PC-9 (cell line): Measurements from ENCODE around the gene MEF2B. TPM values are rescaled to one million over a fixed set of nuclear protein-coding genes. Genes with fewer than 3 reads are reported as not detected.
A peak's percentile ranks its signal among the peaks of the same experiment; 100 is the strongest.

Experiments used
- BruUV-seq: library from RNA; stranded (reverse); fragments of 400-500 nt; replicated peaks from 2 replicates; lab custom pipeline; 2021; lab: Mats Ljungman, UMichigan
- CTCF ChIA-PET: fragments of 300-600 bp; sonication (Branson Sonifier 250); formaldehyde crosslinking; loops from one replicate; lab custom pipeline; 2022; ENCODE audit warnings: antibody characterized with exemption; lab: Charles Lee
- POLR2A ChIA-PET: fragments of 300-600 bp; sonication (Branson Sonifier 250); formaldehyde crosslinking; loops from one replicate; lab custom pipeline; 2022; ENCODE audit warnings: antibody characterized with exemption; ENCODE audit not compliant: unreplicated experiment; lab: Charles Lee
- DNase-seq, 2 experiments: peaks; one replicate each; pipeline versions ENCODE4 v3.0.0 to v3.0.0-alpha.2; 2015 to 2022; ENCODE audit warnings: mixed read lengths in 1 of 2
- H2AFZ ChIP-seq: fragments of 200-600 bp; sonication (generic); 2 replicates; pipeline ENCODE4 v1.8.1; 2017; ENCODE audit warnings: antibody characterized with exemption
- H3F3A ChIP-seq: fragments of 200-600 bp; sonication (generic); 2 replicates; pipeline ENCODE4 v1.8.1; 2017; ENCODE audit warnings: antibody characterized with exemption, mild to moderate bottlenecking, low read depth; ENCODE audit not compliant: insufficient read depth
- H3K27ac ChIP-seq: fragments of 200-600 bp; sonication (generic); 2 replicates; pipeline ENCODE4 v1.6.1; 2016; ENCODE audit warnings: mixed run types
- H3K27me3 ChIP-seq: fragments of 200-600 bp; sonication (generic); 2 replicates; pipeline ENCODE4 v1.6.1; 2016; ENCODE audit warnings: low read depth, mixed run types; ENCODE audit not compliant: insufficient read depth
- H3K36me3 ChIP-seq: fragments of 200-600 bp; sonication (generic); 2 replicates; pipeline ENCODE4 v1.6.1; 2016; ENCODE audit warnings: low read depth, mixed run types
- H3K4me1 ChIP-seq: fragments of 200-600 bp; sonication (generic); replicated peaks from 2 replicates; pipeline ENCODE4 v1.6.1; 2016; ENCODE audit warnings: mixed run types; ENCODE audit not compliant: insufficient read depth
- H3K4me2 ChIP-seq: fragments of 200-600 bp; sonication (generic); 2 replicates; pipeline ENCODE4 v1.6.1; 2017; ENCODE audit warnings: mixed run types
- H3K4me3 ChIP-seq: fragments of 200-600 bp; sonication (generic); 2 replicates; pipeline ENCODE4 v1.6.1; 2016; ENCODE audit warnings: mixed run types
- H3K79me2 ChIP-seq: fragments of 200-600 bp; sonication (generic); 2 replicates; pipeline ENCODE4 v1.6.1; 2017; ENCODE audit warnings: low read depth, mixed run types
- H3K9me2 ChIP-seq: fragments of 200-600 bp; sonication (generic); 2 replicates; pipeline ENCODE4 v1.8.1; 2017; ENCODE audit warnings: mild to moderate bottlenecking; ENCODE audit not compliant: insufficient read depth
- H3K9me3 ChIP-seq: fragments of 200-600 bp; sonication (generic); 2 replicates; pipeline ENCODE4 v1.8.1; 2016; ENCODE audit warnings: low read depth; ENCODE audit not compliant: insufficient read depth
- H4K20me1 ChIP-seq: fragments of 200-600 bp; sonication (generic); 2 replicates; pipeline ENCODE4 v1.8.1; 2017; ENCODE audit not compliant: insufficient read depth
- CTCF ChIP-seq: fragments of 200-600 bp; sonication (generic); conservative IDR thresholded peaks from 2 replicates; pipeline ENCODE4 v1.6.1; 2017; ENCODE audit warnings: mixed run types, antibody characterized with exemption, mild to moderate bottlenecking, moderate library complexity
- EZH2 ChIP-seq: fragments of 200-600 bp; sonication (generic); IDR thresholded peaks from 2 replicates; pipeline ENCODE4 v1.8.0; 2017; ENCODE audit warnings: antibody characterized with exemption, low read depth
- intact Hi-C: fragments of 100-400 bp; cut with micrococcal nuclease; formaldehyde crosslinking; loops from one replicate; pipeline ENCODE4 v1.10.0; 2022; ENCODE audit not compliant: unreplicated experiment
- total RNA-seq: library from RNA; stranded (reverse); gene quantifications from 2 replicates; pipeline ENCODE4 v1.2.3, GENCODE V29; 2021

MEF2B gene
- total RNA-seq, 1 experiment from 2014 or later: 1.8 TPM

DNA sequence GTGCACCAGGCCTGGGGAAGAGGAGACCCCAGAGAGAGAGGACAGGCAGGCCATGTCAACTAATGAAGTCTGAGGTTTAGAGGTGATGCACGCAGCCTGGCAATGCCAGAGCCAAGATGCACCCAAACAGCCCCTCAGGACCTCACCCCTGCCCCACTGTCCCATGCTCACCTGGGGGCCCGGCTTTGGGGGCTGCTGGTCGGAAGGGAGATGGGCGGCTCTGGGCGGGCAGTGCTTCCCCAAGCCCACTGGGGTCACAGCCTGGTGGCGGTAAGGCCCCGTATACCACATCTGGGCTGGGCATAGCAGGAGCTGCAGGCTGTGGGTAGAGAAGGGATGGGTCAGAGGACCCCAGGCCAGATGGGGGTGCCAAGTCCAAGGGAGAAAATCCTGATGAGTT lies 23.2 kb downstream of the MEF2B start:
- intact Hi-C loops: loop anchor here (1.0 kb wide), 1 partner anchor 342 kb away; no protein-coding TSS in a partner anchor
- no peak for DNase-seq
- Histone ChIP-seq H2AFZ (no peak overlapping the region), H3K9me3 (no peaks in the 10 kb centered on the region), H4K20me1 (no peaks in the 10 kb centered on the region), H3K4me2 (no peak overlapping the region), H3K79me2 (no peaks in the 10 kb centered on the region), H3F3A (peaks cover 6% of the 10 kb centered on the region; the same call in 1 of the 2 replicates), H3K27me3 (no peaks in the 10 kb centered on the region), H3K36me3 (no peaks in the 10 kb centered on the region), H3K4me3 (no peak overlapping the region), H3K27ac (no peak overlapping the region), H3K4me1 (no peaks in the 10 kb centered on the region), H3K9me2 (no peaks in the 10 kb centered on the region)
- ChIA-PET CTCF (interaction anchor here (0.6 to 1.3 kb wide), 2 partner anchors 30 to 344 kb away, joined by 3 to 23 read pairs; no protein-coding TSS in a partner anchor), POLR2A (no interaction called here)
- no peak for TF ChIP-seq EZH2
- no peak for TF ChIP-seq CTCF
- BruUV-seq: no TSS peak

- H3K4me1 ChIP-seq: no peaks in the 10 kb centered on the region
- no peaks in the 10 kb centered on the region for H4K20me1 ChIP-seq
- H3K9me2 ChIP-seq: no peaks in the 10 kb centered on the region
- H3K27me3 ChIP-seq: no peaks in the 10 kb centered on the region
- intact Hi-C loops: loop anchor here (1.0 kb wide), 1 partner anchor 343 kb away; no protein-coding TSS in a partner anchor
- H3K36me3 ChIP-seq: no peaks in the 10 kb centered on the region
- ChIA-PET POLR2A (interaction anchor here (0.5 kb wide), 1 partner anchor 314 kb away, joined by 3 read pairs; the partner anchor contains the start of gene UPF1), CTCF (interaction anchor here (1.3 kb wide), 1 partner anchor 345 kb away, joined by 23 read pairs; no protein-coding TSS in a partner anchor)
- H3K4me2 ChIP-seq: no peak overlapping the region
- DNase-seq: peak; percentile 48 to 79
- H3K9me3 ChIP-seq: no peaks in the 10 kb centered on the region
- H3F3A ChIP-seq: peaks cover 6% of the 10 kb centered on the region; the same call in 1 of the 2 replicates
- BruUV-seq: no TSS peak
- no peak overlapping the region for H3K4me3 ChIP-seq
- H3K27ac ChIP-seq: no peak overlapping the region
- H3K79me2 ChIP-seq: no peaks in the 10 kb centered on the region
- no peak overlapping the region for H2AFZ ChIP-seq
- no peak for TF ChIP-seq EZH2
- TF ChIP-seq CTCF: peak; percentile 99
Measured at GRCh38 chr19:19145684-19146608, 24.1 kb downstream of the MEF2B start.

GRCh38 chr19:19145281-19145680 lies 24.8 kb downstream of the MEF2B start:
- CTCF ChIA-PET: no interaction called here
- intact Hi-C loops: no loop called here
- POLR2A ChIA-PET: interaction anchor here (0.5 kb wide), 1 partner anchor 314 kb away, joined by 3 read pairs; the partner anchor contains the start of gene UPF1
- H2AFZ ChIP-seq: no peak overlapping the region
- no peak overlapping the region for H3K27ac ChIP-seq
- no peaks in the 10 kb centered on the region for H3K36me3 ChIP-seq
- H4K20me1 ChIP-seq: no peaks in the 10 kb centered on the region
- H3K9me3 ChIP-seq: no peaks in the 10 kb centered on the region
- BruUV-seq: no TSS peak
- DNase-seq: no peak
- H3K9me2 ChIP-seq: no peaks in the 10 kb centered on the region
- peaks cover 6% of the 10 kb centered on the region; the same call in 1 of the 2 replicates for H3F3A ChIP-seq
- no peak overlapping the region for H3K4me3 ChIP-seq
- TF ChIP-seq EZH2 (no peak), CTCF (no peak)
- no peaks in the 10 kb centered on the region for H3K27me3 ChIP-seq
- no peaks in the 10 kb centered on the region for H3K79me2 ChIP-seq
- H3K4me1 ChIP-seq: no peaks in the 10 kb centered on the region
- no peak overlapping the region for H3K4me2 ChIP-seq
